AG09319 (cell line): Measurements from ENCODE around the gene SESN1.

Source experiments
- DNase-seq: peaks from one replicate; pipeline ENCODE4 v3.0.0-alpha.2; 2010; ENCODE audit warnings: low read depth; ENCODE audit errors: extremely low read depth
- CTCF ChIP-seq: IDR thresholded peaks from 2 replicates; pipeline ENCODE4 v1.5.1; 2011; ENCODE audit warnings: low read depth, mild to moderate bottlenecking, inconsistent platforms, low read length, moderate library complexity

Gene SESN1

DNA sequence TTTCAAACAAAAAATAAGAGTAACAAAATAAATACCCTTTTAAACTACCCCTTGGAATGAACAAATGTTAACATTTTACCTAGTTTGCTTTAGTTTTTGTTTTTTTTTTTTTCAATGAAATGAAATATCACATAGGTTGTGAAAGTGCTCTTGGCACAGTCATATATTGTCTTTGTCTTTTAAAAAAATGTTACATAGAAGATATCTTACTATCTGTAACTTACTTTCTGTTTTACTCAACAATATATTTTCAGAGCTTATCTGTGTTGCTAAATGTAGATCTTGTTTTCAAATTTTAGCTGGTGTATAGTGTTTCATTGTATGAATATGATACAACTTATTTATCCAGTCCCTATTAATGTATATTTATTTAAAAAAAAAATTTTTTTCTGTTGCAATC lies 9.3 kb upstream of the SESN1 start:
- TF ChIP-seq CTCF, result no peak

GRCh38 chr6:109102762-109103161 lies 8.1 kb upstream of the SESN1 start:
- TF ChIP-seq CTCF, result no peak
- DNase-seq, result no peak

More for the DNA sequence above, 9.3 kb upstream of the SESN1 start:
- no peak for DNase-seq

GRCh38 chr6:109097661-109098060 lies 3.0 kb upstream of the SESN1 start:
- DNase-seq, result no peak
- TF ChIP-seq CTCF, result no peak

GRCh38 chr6:109096208-109096607 lies 1.6 kb upstream of the SESN1 start:
- DNase-seq, result no peak
- no peak for TF ChIP-seq CTCF

- TF ChIP-seq CTCF, result no peak
- DNase-seq, result no peak
Measured at GRCh38 chr6:109095835-109096084, 1.1 kb upstream of the SESN1 start.

DNA sequence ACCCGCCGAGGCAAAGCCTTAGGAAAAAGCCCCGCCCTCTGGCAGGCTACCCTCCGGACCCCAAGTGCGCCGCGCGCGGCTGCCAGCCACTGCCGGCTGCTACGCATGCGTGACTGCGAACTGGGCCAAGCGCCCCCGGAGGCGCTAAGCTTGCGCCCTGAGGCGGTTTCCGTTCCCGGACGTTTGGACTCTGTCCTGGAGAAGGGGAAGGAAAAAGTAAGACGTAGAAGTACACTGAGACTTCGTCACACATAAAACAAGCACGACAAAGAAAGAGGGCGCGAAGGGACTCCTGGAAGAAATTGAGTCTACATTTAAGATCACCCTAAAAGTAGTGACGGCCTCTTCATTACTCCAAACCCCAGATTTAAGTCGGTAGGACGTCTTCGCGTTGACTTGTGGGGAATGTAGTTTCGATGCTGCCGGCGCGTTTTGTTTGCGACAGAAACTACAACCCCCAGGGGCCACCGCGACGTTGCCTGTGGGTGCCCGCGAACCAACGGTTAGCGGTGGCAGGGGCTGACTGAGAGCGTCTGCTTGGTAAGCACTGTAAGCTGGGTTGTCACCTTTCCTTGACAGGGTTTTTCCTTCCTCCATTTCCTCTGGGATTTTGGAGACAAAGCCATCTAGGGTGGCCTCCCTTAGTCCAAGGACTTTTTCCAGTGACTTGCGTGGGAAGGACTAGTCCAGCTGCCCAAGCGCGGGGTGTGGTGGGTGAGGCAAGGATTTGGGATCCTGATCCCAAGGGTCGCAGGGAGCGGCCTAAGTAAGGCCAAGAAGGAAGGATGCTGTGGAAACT lies 589 bp upstream of the SESN1 start, which contains the start of gene CEP57L1:
Gene CEP57L1, plus strand, starts transcription at position 472 of the 799 bp plus-strand sequence. CDS start 49,715 bp downstream, outside the sequence.
- peak; percentile 92 for DNase-seq
- TF ChIP-seq CTCF, result peak; percentile 12

DNA sequence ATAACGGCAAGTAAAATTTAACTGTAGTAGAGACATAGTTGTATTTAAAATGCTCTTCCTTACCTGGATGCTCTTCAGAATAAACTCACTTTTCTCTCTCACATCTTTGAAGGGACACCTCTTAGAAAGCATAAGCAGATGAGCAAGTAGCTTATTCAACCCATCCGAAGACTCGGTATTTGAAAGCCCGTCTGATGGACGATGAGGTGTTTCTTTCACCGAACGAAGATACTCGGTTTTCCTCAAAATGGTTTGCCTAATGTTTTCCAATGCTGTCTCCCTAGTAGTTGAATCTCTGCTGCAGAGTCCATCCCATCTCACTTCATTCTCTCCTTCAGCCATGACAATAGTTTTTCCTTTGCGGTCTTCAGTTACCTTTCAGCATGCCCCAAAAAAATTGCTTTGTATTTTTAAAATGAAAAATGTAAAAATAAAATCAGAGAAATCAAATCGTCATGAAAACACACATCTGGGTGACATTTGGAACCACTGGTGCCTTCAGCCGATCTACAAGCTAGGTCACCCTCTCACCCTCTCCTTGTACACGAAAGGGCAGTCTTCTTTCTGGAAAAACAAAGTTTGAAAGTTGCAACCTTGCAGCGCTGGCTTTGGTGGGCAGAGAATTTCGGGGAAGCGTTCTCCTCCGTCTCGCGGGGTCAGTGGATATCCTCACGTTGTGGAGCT lies 772 bp downstream of the SESN1 start:
- no peak for TF ChIP-seq CTCF
- DNase-seq, result no peak
